NCI-H748 treated with DMSO at 0.1 percent for 48 hours (cell line): ENCODE data around the gene CHCHD10.

Source experiments
- DNase-seq: peaks from one replicate; lab custom pipeline; 2025; lab: John Stamatoyannopoulos, UW

Gene CHCHD10

GRCh38 chr22:23787600-23787896, 19.8 kb upstream of the CHCHD10 start:
- DNase-seq: no peak

- peak; percentile 37 for DNase-seq
Observed at GRCh38 chr22:23786752-23787599, 19.2 kb upstream of the CHCHD10 start, which contains the start of gene SMARCB1. Gene SMARCB1, plus strand, starts transcription at chr22:23786966. Its CDS starts 204 bp downstream, at chr22:23787170.

GRCh38 chr22:23786261-23786710, 18.5 kb upstream of the CHCHD10 start:
- DNase-seq: no peak

- no peak for DNase-seq
Observed at GRCh38 chr22:23784215-23784732, 16.5 kb upstream of the CHCHD10 start.

- DNase-seq: no peak
Observed at GRCh38 chr22:23783265-23784150, 15.7 kb upstream of the CHCHD10 start.

- DNase-seq: no peak
Observed at GRCh38 chr22:23782703-23783102, 14.9 kb upstream of the CHCHD10 start.

- DNase-seq: no peak
Observed at GRCh38 chr22:23782252-23782651, 14.5 kb upstream of the CHCHD10 start.

- DNase-seq: no peak
Observed at GRCh38 chr22:23781511-23782183, 13.9 kb upstream of the CHCHD10 start.

- no peak for DNase-seq
Observed at GRCh38 chr22:23781065-23781464, 13.3 kb upstream of the CHCHD10 start.

- DNase-seq: no peak
Observed at GRCh38 chr22:23780146-23780748, 12.5 kb upstream of the CHCHD10 start.

GRCh38 chr22:23779731-23780130, 12.0 kb upstream of the CHCHD10 start:
- DNase-seq: no peak

GRCh38 chr22:23779083-23779482, 11.3 kb upstream of the CHCHD10 start:
- no peak for DNase-seq

GRCh38 chr22:23778577-23778900, 10.8 kb upstream of the CHCHD10 start:
- DNase-seq: no peak

- no peak for DNase-seq
Observed at GRCh38 chr22:23777776-23778576, 10.2 kb upstream of the CHCHD10 start.

- no peak for DNase-seq
Observed at GRCh38 chr22:23775779-23776375, 8.1 kb upstream of the CHCHD10 start.

- no peak for DNase-seq
Observed at GRCh38 chr22:23774922-23775436, 7.2 kb upstream of the CHCHD10 start.

- no peak for DNase-seq
Observed at GRCh38 chr22:23774114-23774921, 6.5 kb upstream of the CHCHD10 start.

- no peak for DNase-seq
Observed at GRCh38 chr22:23773483-23774113, 5.8 kb upstream of the CHCHD10 start.
